Activated CD4-positive, alpha-beta T cell treated with anti-CD3 and anti-CD28 coated beads, Interleukin-2, Interleukin-6, amounts not matched to agents 100 ng/mL and 50 ng/mL, durations not matched to agents 16 hours and 8 hours (primary cell): ENCODE measurements around the gene CARD14.

Experiments used
- DNase-seq: peaks from one replicate; pipeline ENCODE4 v3.0.0-alpha.2; 2020

The CARD14 gene

GRCh38 chr17:80212962-80213642 lies 43.3 kb downstream of the CARD14 start:
- no peak for DNase-seq

GRCh38 chr17:80213643-80213975 lies 43.8 kb downstream of the CARD14 start:
- no peak for DNase-seq

- DNase-seq = no peak
Observed at GRCh38 chr17:80214012-80214877, 44.4 kb downstream of the CARD14 start.

- DNase-seq = no peak
Observed at GRCh38 chr17:80214878-80215210, 45.0 kb downstream of the CARD14 start.

GRCh38 chr17:80216473-80217456 lies 46.9 kb downstream of the CARD14 start:
- DNase-seq = no peak

- DNase-seq = no peak
Observed at GRCh38 chr17:80217703-80218362, 48.0 kb downstream of the CARD14 start.

- DNase-seq = no peak
Observed at GRCh38 chr17:80218391-80218790, 48.6 kb downstream of the CARD14 start.

- peak; percentile 91 for DNase-seq
Observed at GRCh38 chr17:80219013-80219762, 49.4 kb downstream of the CARD14 start.

GRCh38 chr17:80219763-80220053 lies 49.9 kb downstream of the CARD14 start:
- DNase-seq = no peak

- DNase-seq = peak; percentile 82
Observed at GRCh38 chr17:80220054-80220735, 50.4 kb downstream of the CARD14 start, which contains the start of the genes SGSH and SLC26A11. Gene SGSH (minus strand): TSS chr17:80220333. CDS start chr17:80220313, 20 bp downstream. Gene SLC26A11 (plus strand): TSS chr17:80220427. CDS start chr17:80221561, 1,134 bp downstream.

- no peak for DNase-seq
Observed at GRCh38 chr17:80220736-80221215, 50.9 kb downstream of the CARD14 start.

- DNase-seq = no peak
Observed at GRCh38 chr17:80221351-80222105, 51.7 kb downstream of the CARD14 start.

- no peak for DNase-seq
Observed at GRCh38 chr17:80222376-80223141, 52.7 kb downstream of the CARD14 start.

GRCh38 chr17:80223142-80223815 lies 53.4 kb downstream of the CARD14 start:
- no peak for DNase-seq

GRCh38 chr17:80223838-80224497 lies 54.1 kb downstream of the CARD14 start:
- DNase-seq = no peak

- no peak for DNase-seq
Observed at GRCh38 chr17:80224683-80225082, 54.9 kb downstream of the CARD14 start.

GRCh38 chr17:80225230-80225629 lies 55.4 kb downstream of the CARD14 start:
- no peak for DNase-seq

- no peak for DNase-seq
Observed at GRCh38 chr17:80227156-80227555, 57.3 kb downstream of the CARD14 start.
